ENCODE measurements around the gene HNRNPK. TPM values are rescaled to one million over a fixed set of nuclear protein-coding genes. Genes with fewer than 3 reads are reported as not detected.
"Not testable (repeated sequence)": the region's sequence is repeated elsewhere in the genome, so short reads cannot be mapped to it uniquely, and the experiment has no call there.

HNRNPK gene
- total RNA-seq, 1 experiment from 2014 or later: 485 TPM

GRCh38 chr9:83957248-83957513 is 22.8 kb downstream of the HNRNPK start:
- ChIA-PET POLR2A (no interaction called here), CTCF (no interaction called here)
- TF ChIP-seq, protein P1, sequence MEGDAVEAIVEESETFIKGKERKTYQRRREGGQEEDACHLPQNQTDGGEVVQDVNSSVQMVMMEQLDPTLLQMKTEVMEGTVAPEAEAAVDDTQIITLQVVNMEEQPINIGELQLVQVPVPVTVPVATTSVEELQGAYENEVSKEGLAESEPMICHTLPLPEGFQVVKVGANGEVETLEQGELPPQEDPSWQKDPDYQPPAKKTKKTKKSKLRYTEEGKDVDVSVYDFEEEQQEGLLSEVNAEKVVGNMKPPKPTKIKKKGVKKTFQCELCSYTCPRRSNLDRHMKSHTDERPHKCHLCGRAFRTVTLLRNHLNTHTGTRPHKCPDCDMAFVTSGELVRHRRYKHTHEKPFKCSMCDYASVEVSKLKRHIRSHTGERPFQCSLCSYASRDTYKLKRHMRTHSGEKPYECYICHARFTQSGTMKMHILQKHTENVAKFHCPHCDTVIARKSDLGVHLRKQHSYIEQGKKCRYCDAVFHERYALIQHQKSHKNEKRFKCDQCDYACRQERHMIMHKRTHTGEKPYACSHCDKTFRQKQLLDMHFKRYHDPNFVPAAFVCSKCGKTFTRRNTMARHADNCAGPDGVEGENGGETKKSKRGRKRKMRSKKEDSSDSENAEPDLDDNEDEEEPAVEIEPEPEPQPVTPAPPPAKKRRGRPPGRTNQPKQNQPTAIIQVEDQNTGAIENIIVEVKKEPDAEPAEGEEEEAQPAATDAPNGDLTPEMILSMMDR (IDR thresholded peaks at IDR 0.05; ENCODE audit: insufficient read depth in 1 of 2, low read depth in 1 of 2, low read length in 1 of 2, severe bottlenecking in 1 of 2, unreplicated experiment in 1 of 2): no peak

GRCh38 chr9:83956436-83957247 is 23.4 kb downstream of the HNRNPK start:
- ChIA-PET CTCF (no interaction called here), POLR2A (interaction anchor here (1.0 kb wide), 1 partner anchor 24 kb away, joined by 4 read pairs; the partner anchor contains the start of genes HNRNPK and RMI1)
- Mint-ChIP-seq H3K9me3 (ENCODE audit: unreplicated experiment) (no peaks in the 10 kb centered on the region), H3K36me3 (ENCODE audit: insufficient read depth, unreplicated experiment) (peaks cover 24% of the 10 kb centered on the region), H3K27ac (ENCODE audit: unreplicated experiment) (peak overlapping the region; percentile 98), H3K27me3 (ENCODE audit: insufficient read depth, unreplicated experiment) (no peaks in the 10 kb centered on the region), H3K4me1 (ENCODE audit: low read depth, unreplicated experiment) (no peaks in the 10 kb centered on the region), H3K4me3 (ENCODE audit: unreplicated experiment) (peak overlapping the region; percentile 99)
- no peaks in the 10 kb centered on the region for H3K27me3 ChIP-seq (replicated peaks; ENCODE audit: control insufficient read depth, insufficient read depth, low read length)
- TSS peak; percentile 87 for BruUV-seq (replicated peaks)
- H3K4me3 ChIP-seq (ENCODE audit: low read depth, low read length): peak overlapping the region; percentile 70
- TF ChIP-seq, protein P1 (IDR thresholded peaks at IDR 0.05; ENCODE audit: insufficient read depth in 1 of 2, low read depth in 1 of 2, low read length in 1 of 2, severe bottlenecking in 1 of 2, unreplicated experiment in 1 of 2): no peak
- intact Hi-C loops (cut with micrococcal nuclease; ENCODE audit: unreplicated experiment): loop anchor here (1.0 to 5.0 kb wide), 2 partner anchors 24 to 34 kb away; partner anchors contain the start of genes HNRNPK, KIF27 and RMI1
- no peaks in the 10 kb centered on the region for H3K4me1 ChIP-seq
- no peaks in the 10 kb centered on the region for H3K36me3 ChIP-seq (ENCODE audit: control insufficient read depth, insufficient read depth, low read length)
- peak; percentile 80 to 87 for DNase-seq
- H3K9me3 ChIP-seq: no peaks in the 10 kb centered on the region

More at GRCh38 chr9:83957248-83957513, 22.8 kb downstream of the HNRNPK start:
- Mint-ChIP-seq H3K36me3 (ENCODE audit: insufficient read depth, unreplicated experiment) (peaks cover 25% of the 10 kb centered on the region), H3K27me3 (ENCODE audit: insufficient read depth, unreplicated experiment) (no peaks in the 10 kb centered on the region), H3K27ac (ENCODE audit: unreplicated experiment) (peak overlapping the region; percentile 98), H3K4me1 (ENCODE audit: low read depth, unreplicated experiment) (no peaks in the 10 kb centered on the region), H3K4me3 (ENCODE audit: unreplicated experiment) (peak overlapping the region; percentile 99), H3K9me3 (ENCODE audit: unreplicated experiment) (no peaks in the 10 kb centered on the region)
- Histone ChIP-seq H3K36me3 (ENCODE audit: control insufficient read depth, insufficient read depth, low read length) (no peaks in the 10 kb centered on the region), H3K9me3 (no peaks in the 10 kb centered on the region), H3K4me1 (peaks cover 2% of the 10 kb centered on the region; the same call in 1 of the 2 replicates), H3K27me3 (replicated peaks; ENCODE audit: control insufficient read depth, insufficient read depth, low read length) (no peaks in the 10 kb centered on the region), H3K4me3 (ENCODE audit: low read depth, low read length) (peak overlapping the region; percentile 70)
- DNase-seq: no peak
- no TSS peak for BruUV-seq (replicated peaks)
- intact Hi-C loops (cut with micrococcal nuclease; ENCODE audit: unreplicated experiment): loop anchor here (5.0 kb wide), 1 partner anchor 35 kb away; the partner anchor contains the start of gene KIF27

DNA sequence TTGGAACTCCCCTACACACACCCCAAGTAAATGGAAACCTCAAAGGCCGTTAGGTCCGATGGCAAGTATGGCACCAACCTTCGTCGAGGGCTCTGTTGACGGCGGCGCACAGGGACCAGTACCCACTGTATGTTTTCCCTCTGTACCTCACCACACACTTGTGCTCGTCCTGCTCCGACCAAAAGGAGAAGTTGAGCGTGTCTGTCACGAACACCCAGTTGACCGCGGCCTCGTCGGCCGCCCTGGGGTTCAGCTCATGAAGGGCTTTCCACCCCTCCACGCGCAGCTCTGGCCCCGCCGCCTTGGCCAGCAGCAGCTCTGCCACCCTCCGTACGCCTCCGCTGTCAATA is 24.0 kb downstream of the HNRNPK start:
- peak overlapping the region; percentile 99 for H3K4me3 Mint-ChIP-seq (ENCODE audit: unreplicated experiment)
- H3K27me3 Mint-ChIP-seq (ENCODE audit: insufficient read depth, unreplicated experiment): no peaks in the 10 kb centered on the region
- POLR2A ChIA-PET: interaction anchor here (1.0 kb wide), 1 partner anchor 24 kb away, joined by 4 read pairs; the partner anchor contains the start of genes HNRNPK and RMI1

GRCh38 chr9:83948096-83948495 is 31.9 kb downstream of the HNRNPK start:
- CTCF ChIA-PET; H3K9me3 Mint-ChIP-seq (ENCODE audit: unreplicated experiment); H3K9me3 ChIP-seq; BruUV-seq (replicated peaks); H3K4me3 Mint-ChIP-seq (ENCODE audit: unreplicated experiment); DNase-seq; H3K27me3 ChIP-seq (replicated peaks; ENCODE audit: control insufficient read depth, insufficient read depth, low read length); H3K27ac Mint-ChIP-seq (ENCODE audit: unreplicated experiment); H3K36me3 ChIP-seq (ENCODE audit: control insufficient read depth, insufficient read depth, low read length); H3K4me1 Mint-ChIP-seq (ENCODE audit: low read depth, unreplicated experiment); H3K4me3 ChIP-seq (ENCODE audit: low read depth, low read length); POLR2A ChIA-PET; H3K27me3 Mint-ChIP-seq (ENCODE audit: insufficient read depth, unreplicated experiment); H3K4me1 ChIP-seq; intact Hi-C loops (cut with micrococcal nuclease; ENCODE audit: unreplicated experiment): not testable (repeated sequence)
- peaks cover 46% of the 10 kb centered on the region for H3K36me3 Mint-ChIP-seq (ENCODE audit: insufficient read depth, unreplicated experiment)

More for the DNA sequence above, 24.0 kb downstream of the HNRNPK start:
- Mint-ChIP-seq H3K4me1 (ENCODE audit: low read depth, unreplicated experiment) (no peaks in the 10 kb centered on the region), H3K36me3 (ENCODE audit: insufficient read depth, unreplicated experiment) (peaks cover 23% of the 10 kb centered on the region), H3K27ac (ENCODE audit: unreplicated experiment) (peak overlapping the region; percentile 98), H3K9me3 (ENCODE audit: unreplicated experiment) (no peaks in the 10 kb centered on the region)
- H3K27me3 ChIP-seq (replicated peaks; ENCODE audit: control insufficient read depth, insufficient read depth, low read length): no peaks in the 10 kb centered on the region
- H3K9me3 ChIP-seq: no peaks in the 10 kb centered on the region
- intact Hi-C loops (cut with micrococcal nuclease; ENCODE audit: unreplicated experiment): loop anchor here (1.0 to 5.0 kb wide), 2 partner anchors 24 to 34 kb away; partner anchors contain the start of genes HNRNPK, KIF27 and RMI1
- BruUV-seq (replicated peaks): no TSS peak
- H3K36me3 ChIP-seq (ENCODE audit: control insufficient read depth, insufficient read depth, low read length): no peaks in the 10 kb centered on the region
- H3K4me3 ChIP-seq (ENCODE audit: low read depth, low read length): peak overlapping the region; percentile 70
- TF ChIP-seq, protein P1 (IDR thresholded peaks at IDR 0.05; ENCODE audit: insufficient read depth in 1 of 2, low read depth in 1 of 2, low read length in 1 of 2, severe bottlenecking in 1 of 2, unreplicated experiment in 1 of 2): no peak
- H3K4me1 ChIP-seq: no peaks in the 10 kb centered on the region
- no peak for DNase-seq
- CTCF ChIA-PET: no interaction called here

Measured in Caco-2 (cell line).